SK-N-SH (cell line): ENCODE data around the gene SMYD4.

Source experiments
- FOXJ3 ChIP-seq: sonication (generic); formaldehyde crosslinking; IDR thresholded peaks from 2 replicates; pipeline ENCODE4 v1.5.1; 2020; ENCODE audit warnings: mild to moderate bottlenecking, missing genetic modification reagents
- POLR2AphosphoS5 ChIP-seq: IDR thresholded peaks from 2 replicates; pipeline ENCODE4 v1.6.1; 2012; ENCODE audit warnings: low read depth, low read length
- RFX5 ChIP-seq: IDR thresholded peaks from 2 replicates; pipeline ENCODE4 v1.6.1; 2012; ENCODE audit warnings: mild to moderate bottlenecking, improper control_type of control experiment, low read length
- TF ChIP-seq, protein P1 (sequence below): fragments of 200-600 bp; sonication (generic); IDR thresholded peaks from 2 replicates; pipeline ENCODE4 v1.6.1; 2017; ENCODE audit warnings: antibody characterized with exemption, mild to moderate bottlenecking, moderate library complexity
- TF ChIP-seq, protein P2 (sequence below): IDR thresholded peaks from 2 replicates; pipeline ENCODE4 v1.4.0; 2012; ENCODE audit warnings: low read depth

DNA sequence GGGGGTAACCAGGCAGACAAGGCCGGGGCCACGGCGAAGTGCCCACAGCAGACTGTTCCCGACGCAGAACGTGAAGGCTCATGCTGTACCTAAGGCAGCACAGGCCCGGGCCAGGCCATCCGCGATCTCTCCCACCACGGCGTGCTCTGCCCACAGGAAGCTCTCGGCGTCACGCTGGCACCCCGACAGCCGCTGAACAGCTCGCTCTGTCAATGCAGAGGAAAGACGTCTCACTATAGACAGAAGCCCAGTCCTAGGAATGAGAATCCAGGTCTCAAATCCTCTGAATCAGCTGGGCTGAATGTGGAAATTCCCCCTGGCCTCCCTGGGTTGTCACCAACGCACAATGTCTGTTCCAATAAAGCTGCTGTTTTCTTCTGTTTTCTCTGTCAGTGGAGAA lies 46.4 kb downstream of the SMYD4 start:
- TF ChIP-seq, protein P1, sequence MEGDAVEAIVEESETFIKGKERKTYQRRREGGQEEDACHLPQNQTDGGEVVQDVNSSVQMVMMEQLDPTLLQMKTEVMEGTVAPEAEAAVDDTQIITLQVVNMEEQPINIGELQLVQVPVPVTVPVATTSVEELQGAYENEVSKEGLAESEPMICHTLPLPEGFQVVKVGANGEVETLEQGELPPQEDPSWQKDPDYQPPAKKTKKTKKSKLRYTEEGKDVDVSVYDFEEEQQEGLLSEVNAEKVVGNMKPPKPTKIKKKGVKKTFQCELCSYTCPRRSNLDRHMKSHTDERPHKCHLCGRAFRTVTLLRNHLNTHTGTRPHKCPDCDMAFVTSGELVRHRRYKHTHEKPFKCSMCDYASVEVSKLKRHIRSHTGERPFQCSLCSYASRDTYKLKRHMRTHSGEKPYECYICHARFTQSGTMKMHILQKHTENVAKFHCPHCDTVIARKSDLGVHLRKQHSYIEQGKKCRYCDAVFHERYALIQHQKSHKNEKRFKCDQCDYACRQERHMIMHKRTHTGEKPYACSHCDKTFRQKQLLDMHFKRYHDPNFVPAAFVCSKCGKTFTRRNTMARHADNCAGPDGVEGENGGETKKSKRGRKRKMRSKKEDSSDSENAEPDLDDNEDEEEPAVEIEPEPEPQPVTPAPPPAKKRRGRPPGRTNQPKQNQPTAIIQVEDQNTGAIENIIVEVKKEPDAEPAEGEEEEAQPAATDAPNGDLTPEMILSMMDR = no peak
- TF ChIP-seq POLR2AphosphoS5 (no peak), RFX5 (no peak), FOXJ3 (CRISPR knock-in tag) (no peak)
- TF ChIP-seq, protein P2, sequence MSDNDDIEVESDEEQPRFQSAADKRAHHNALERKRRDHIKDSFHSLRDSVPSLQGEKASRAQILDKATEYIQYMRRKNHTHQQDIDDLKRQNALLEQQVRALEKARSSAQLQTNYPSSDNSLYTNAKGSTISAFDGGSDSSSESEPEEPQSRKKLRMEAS = no peak
